GM11168 (cell line): ENCODE data around the gene SEZ6L.

Source experiments
- in situ Hi-C: fragments of 300-500 bp; cut with MboI; formaldehyde crosslinking; loops from one replicate; pipeline ENCODE4 v1.12.0; 2022; ENCODE audit warnings: low sequenced_read_pairs; ENCODE audit not compliant: unreplicated experiment

The SEZ6L gene

DNA sequence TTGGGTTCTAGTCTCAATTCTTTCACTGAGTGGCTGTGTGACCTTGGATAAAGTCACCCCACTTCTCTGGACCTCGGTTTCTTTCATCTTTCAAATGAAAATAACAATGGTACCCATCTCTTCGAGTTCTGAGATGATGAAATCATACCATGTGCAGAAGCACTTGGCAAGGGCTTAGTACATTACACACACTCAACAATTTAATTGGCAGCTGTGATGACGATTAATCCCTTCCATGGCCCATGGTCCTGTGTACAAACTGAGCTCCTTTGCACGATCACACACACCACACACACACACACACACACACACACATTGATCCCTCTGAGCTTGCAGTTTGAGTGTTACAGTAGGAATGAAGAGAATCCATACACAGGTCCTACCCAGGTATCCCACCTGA, 156.4 kb downstream of the SEZ6L start:
- in situ Hi-C loops = loop anchor here (25.0 kb wide), 1 partner anchor 438 kb away; no protein-coding TSS in a partner anchor

DNA sequence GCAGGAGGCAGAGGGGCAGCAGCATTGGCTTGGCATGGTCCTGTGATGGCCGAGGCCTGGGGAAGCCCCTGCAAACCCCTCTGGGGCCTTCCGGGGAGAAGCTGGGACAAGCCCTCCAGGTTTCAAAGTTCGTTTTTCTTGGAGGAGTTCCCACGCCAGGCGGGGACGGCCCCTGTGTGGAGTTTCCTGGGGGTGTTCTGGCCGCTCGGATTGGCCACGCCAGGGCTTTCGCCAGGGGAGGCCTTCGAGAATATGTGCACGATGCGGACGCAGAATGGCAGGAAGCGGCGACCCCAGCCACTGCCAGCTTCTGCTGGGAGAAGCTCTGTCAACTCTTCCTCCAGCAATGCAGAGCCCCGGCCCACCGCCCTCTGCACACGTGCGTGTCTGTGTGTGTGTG, 157.5 kb downstream of the SEZ6L start:
- in situ Hi-C loops = loop anchor here (25.0 kb wide), 1 partner anchor 440 kb away; no protein-coding TSS in a partner anchor

DNA sequence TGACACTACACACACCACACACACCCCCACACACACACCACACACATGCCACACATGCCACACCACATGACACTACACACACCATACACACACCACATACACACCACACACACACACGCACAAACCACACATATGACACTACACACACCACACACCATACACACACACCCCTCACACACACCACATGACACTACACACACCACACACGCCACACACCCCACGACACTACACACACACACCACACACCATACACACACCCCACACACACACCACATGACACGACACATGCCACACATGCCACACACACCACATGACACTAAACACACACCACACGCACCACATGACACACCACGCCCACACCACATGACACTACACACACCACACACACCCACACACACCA, 158.0 kb downstream of the SEZ6L start:
- in situ Hi-C loops = loop anchor here (25.0 kb wide), 1 partner anchor 440 kb away; no protein-coding TSS in a partner anchor

DNA sequence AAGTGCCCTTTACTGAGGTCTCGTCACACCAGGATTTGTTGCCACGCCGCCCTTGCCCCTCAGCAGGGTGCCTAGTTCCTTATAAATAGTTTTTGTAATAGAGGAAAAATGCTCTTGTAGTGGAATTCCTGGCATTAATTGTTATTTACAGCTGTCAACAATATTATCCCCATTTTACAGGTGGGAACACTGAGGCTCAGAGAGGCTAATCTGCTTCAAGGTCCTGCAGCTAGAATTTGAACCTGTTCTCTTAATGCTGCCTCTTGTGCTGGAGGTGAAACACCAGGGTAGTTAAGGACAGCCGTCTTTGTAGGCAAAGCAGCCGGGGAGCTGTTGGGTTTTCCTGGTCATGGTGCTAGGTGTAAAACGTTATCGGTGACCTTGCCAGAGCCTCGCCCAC, 159.0 kb downstream of the SEZ6L start:
- in situ Hi-C loops = loop anchor here (25.0 kb wide), 1 partner anchor 441 kb away; no protein-coding TSS in a partner anchor

DNA sequence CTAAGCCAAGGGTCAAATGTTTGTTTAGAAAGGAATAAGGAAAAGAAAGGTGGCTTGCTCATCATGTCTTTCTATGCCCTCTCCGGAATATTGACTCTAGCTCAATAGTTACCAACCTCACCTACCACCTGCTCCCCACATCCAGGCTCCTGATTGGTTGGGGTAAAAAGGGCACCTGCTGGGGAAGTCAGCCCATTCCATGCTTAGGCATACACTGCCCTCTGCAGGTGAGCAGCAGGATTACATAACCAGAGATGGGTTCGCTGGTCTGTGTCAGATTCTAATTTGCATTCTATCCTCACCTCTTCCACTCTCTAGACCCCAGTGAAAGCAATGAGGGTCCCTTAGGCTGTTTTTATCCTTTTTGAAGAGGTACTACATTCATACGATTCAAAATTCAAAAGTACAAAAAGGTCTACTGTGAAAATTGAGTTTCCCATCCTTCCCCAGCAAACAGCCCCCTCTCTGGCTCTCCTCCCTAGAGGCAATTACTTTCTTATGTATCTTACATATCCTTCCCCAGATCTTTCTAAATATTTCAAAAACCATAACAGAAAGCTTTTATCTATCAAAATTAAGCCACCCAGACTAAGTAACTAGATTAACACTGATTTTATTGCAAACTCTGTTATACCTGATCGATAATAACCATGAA, 161.8 kb downstream of the SEZ6L start:
- in situ Hi-C loops = loop anchor here (25.0 kb wide), 1 partner anchor 444 kb away; no protein-coding TSS in a partner anchor

GRCh38 chr22:26333088-26333800, 164.0 kb downstream of the SEZ6L start:
- in situ Hi-C loops = loop anchor here (25.0 kb wide), 1 partner anchor 446 kb away; no protein-coding TSS in a partner anchor

- in situ Hi-C loops = loop anchor here (25.0 kb wide), 1 partner anchor 447 kb away; no protein-coding TSS in a partner anchor
Measured at GRCh38 chr22:26334232-26334631, 165.0 kb downstream of the SEZ6L start.

DNA sequence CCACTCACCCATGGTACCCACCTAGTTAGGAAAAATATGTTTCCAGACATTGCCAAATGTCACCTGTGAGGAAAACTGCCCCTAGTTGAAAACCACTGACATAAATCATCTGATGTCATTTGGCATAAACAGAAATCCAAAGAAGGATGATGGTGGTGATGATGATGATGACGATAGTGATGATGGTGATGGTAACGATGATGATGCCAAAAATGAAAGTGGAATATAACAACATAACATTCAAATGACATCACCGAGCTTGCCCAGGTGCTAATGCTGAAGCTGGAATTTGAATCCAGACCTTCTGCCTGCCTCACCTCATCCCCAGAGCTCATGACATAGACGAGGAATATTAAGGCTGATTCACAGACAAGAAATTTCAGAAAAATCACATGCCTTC, 167.5 kb downstream of the SEZ6L start:
- in situ Hi-C loops = loop anchor here (25.0 kb wide), 1 partner anchor 449 kb away; no protein-coding TSS in a partner anchor

- in situ Hi-C loops = loop anchor here (25.0 kb wide), 1 partner anchor 452 kb away; no protein-coding TSS in a partner anchor
Measured at GRCh38 chr22:26339755-26340154, 170.5 kb downstream of the SEZ6L start.

GRCh38 chr22:26342745-26343410, 173.6 kb downstream of the SEZ6L start:
- in situ Hi-C loops = loop anchor here (25.0 kb wide), 1 partner anchor 456 kb away; no protein-coding TSS in a partner anchor

DNA sequence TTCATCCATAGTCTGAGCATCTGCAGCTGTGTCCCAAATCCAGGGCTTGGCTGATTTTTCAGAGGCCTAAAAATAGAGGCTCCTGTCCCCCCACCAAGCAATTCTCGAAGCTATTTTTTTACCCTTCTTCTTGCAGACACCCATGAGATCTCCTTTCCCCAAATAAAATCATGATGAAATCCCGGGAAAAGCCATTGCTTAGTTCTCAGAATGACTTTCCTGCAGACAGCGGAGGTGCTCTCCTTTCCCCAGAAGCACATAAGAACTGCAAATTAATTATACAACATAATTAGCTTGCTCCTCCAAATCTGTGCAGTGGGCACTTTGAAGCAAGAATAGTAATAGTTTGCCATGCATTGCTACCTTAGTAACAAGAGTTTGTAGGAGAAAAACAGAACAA, 176.2 kb downstream of the SEZ6L start:
- in situ Hi-C loops = loop anchor here (25.0 kb wide), 1 partner anchor 458 kb away; no protein-coding TSS in a partner anchor

GRCh38 chr22:26348810-26349526, 179.7 kb downstream of the SEZ6L start:
- in situ Hi-C loops = loop anchor here (25.0 kb wide), 1 partner anchor 462 kb away; no protein-coding TSS in a partner anchor

- in situ Hi-C loops = loop anchor here (25.0 kb wide), 1 partner anchor 108 kb away; no protein-coding TSS in a partner anchor
Measured at GRCh38 chr22:26354707-26355106, 185.4 kb downstream of the SEZ6L start.

DNA sequence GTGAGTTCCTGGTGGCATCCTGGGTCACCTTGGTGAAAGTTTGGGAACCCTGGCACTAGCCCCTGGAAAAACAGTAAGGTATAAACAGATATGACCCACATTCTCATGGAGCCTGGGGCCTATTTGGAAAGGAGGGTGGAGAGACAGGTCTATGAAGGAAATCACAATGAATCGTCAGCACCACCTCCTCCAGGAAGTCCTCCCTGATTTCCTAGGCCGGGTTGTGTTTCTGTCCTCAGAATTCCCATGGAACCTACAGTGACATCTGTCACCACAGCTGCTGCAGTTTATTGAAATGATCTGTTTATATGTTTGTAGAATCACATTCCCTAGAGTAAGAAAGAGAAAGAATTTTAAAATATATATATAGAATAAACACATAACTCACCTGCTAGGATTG, 188.0 kb downstream of the SEZ6L start:
- in situ Hi-C loops = loop anchor here (25.0 kb wide), 1 partner anchor 105 kb away; no protein-coding TSS in a partner anchor

DNA sequence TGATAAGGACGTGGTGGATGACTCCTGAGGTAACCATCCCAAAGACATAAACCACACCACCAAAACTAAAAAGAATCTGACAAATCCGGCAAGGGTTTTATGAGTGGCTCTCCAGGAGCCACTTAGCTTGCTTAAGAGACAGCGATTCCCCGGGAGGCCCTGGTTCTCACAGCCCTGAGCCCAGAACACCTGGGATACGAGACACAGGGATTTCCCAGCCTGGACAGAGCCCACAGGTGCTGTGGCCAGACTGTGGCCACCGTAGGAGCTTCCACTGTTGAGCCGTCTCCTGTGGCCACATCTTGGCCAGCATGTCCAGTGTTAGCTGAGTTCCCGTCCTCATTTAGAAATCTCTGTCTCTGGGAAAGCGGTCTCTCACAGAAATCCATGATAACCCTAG, 188.6 kb downstream of the SEZ6L start:
- in situ Hi-C loops = loop anchor here (25.0 kb wide), 1 partner anchor 104 kb away; no protein-coding TSS in a partner anchor

GRCh38 chr22:26359156-26359555, 189.9 kb downstream of the SEZ6L start:
- in situ Hi-C loops = loop anchor here (25.0 kb wide), 1 partner anchor 103 kb away; no protein-coding TSS in a partner anchor

DNA sequence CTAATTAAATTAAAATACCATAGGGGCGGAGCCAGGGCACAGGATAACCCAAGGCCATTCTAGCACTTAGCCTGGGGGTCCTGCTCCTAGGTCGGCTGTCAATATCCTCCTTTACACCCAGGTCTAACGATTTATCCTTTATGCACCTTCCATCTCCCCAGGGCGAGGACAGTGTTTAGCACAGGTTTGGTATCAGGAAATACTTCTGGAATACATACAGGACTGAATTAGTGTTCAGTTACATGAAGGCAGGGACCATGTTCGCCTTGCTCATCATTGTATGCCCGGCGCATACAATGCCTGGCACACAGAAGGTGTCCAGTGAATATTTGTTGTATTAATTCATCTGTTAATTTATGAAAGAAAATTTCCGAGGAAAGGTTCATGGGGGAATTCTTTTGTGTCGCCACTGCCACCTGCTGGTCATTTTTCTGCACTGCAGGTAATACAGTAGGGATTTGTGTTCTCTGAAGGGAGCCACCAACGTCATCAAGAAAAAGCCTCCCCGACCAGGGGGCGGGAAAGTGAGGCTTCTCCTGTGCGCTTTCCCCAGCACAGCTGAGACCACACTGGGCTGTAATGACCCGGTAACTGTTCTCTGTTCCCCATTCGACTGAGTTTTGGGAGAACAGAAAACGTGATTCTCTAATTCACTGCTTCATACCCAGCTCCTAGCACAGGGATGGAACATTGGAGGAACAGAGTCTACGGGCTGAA, 191.1 kb downstream of the SEZ6L start:
- in situ Hi-C loops = loop anchor here (25.0 kb wide), 1 partner anchor 102 kb away; no protein-coding TSS in a partner anchor

- in situ Hi-C loops = loop anchor here (25.0 kb wide), 1 partner anchor 100 kb away; no protein-coding TSS in a partner anchor
Measured at GRCh38 chr22:26362471-26362870, 193.2 kb downstream of the SEZ6L start.
